Liver (tissue), 9 donors: ENCODE results near the gene FAM200C. TPM values are rescaled to one million over a fixed set of nuclear protein-coding genes. Genes with fewer than 3 reads are reported as not detected.

Experiments used
- DNase-seq: peaks from one replicate; pipeline ENCODE4 v3.0.0-alpha.2; 2017; ENCODE audit warnings: low spot score
- H3K27ac ChIP-seq, 2 donors: one replicate each; pipeline ENCODE4 v1.7.0; 2013; ENCODE audit warnings: inconsistent platforms in 2 of 2, low read length in 2 of 2, control low read depth in 1 of 2, low read depth in 1 of 2, mild to moderate bottlenecking in 1 of 2
- H3K27me3 ChIP-seq, 4 donors: one replicate each; pipeline versions ENCODE4 v1.6.1 to v1.7.0; 2013; ENCODE audit warnings: low read length in 3 of 4, inconsistent platforms in 1 of 4, mild to moderate bottlenecking in 1 of 4, moderate library complexity in 1 of 4; ENCODE audit not compliant: control insufficient read depth in 4 of 4, insufficient read depth in 4 of 4
- H3K36me3 ChIP-seq, 4 donors: one replicate each; pipeline versions ENCODE4 v1.6.1 to v1.7.0; 2013; ENCODE audit warnings: low read length in 3 of 4, mild to moderate bottlenecking in 3 of 4, low read depth in 1 of 4, moderate library complexity in 1 of 4; ENCODE audit not compliant: control insufficient read depth in 4 of 4, insufficient read depth in 3 of 4
- H3K4me1 ChIP-seq, 4 donors: one replicate each; pipeline versions ENCODE4 v1.6.1 to v1.7.0; 2013; ENCODE audit warnings: low read length in 3 of 4, mild to moderate bottlenecking in 3 of 4, moderate library complexity in 1 of 4; ENCODE audit not compliant: control insufficient read depth in 4 of 4, insufficient read depth in 4 of 4
- H3K4me3 ChIP-seq, 3 donors: one replicate each; pipeline versions ENCODE4 v1.6.1 to v1.7.0; 2013; ENCODE audit warnings: low read length in 3 of 3, control low read depth in 1 of 3, low read depth in 1 of 3, mild to moderate bottlenecking in 1 of 3
- H3K9ac ChIP-seq, 2 donors: one replicate each; pipeline ENCODE4 v1.7.0; 2013; ENCODE audit warnings: low read length in 2 of 2, mild to moderate bottlenecking in 2 of 2, moderate library complexity in 2 of 2, control low read depth in 1 of 2, low read depth in 1 of 2
- H3K9me3 ChIP-seq, 4 donors: one replicate each; pipeline versions ENCODE4 v1.6.1 to v1.7.0; 2013; ENCODE audit warnings: low read length in 3 of 4; ENCODE audit not compliant: control insufficient read depth in 4 of 4
- ATF3 ChIP-seq: IDR thresholded peaks from 2 replicates; pipeline ENCODE4 v1.6.1; 2016; ENCODE audit warnings: antibody characterized with exemption
- CTCF ChIP-seq: fragments of 150-350 bp; IDR thresholded peaks from 2 replicates; pipeline ENCODE4 v1.5.1; 2017; ENCODE audit warnings: improper control_type of control experiment, low read depth, low read length; ENCODE audit not compliant: missing input control
- EGR1 ChIP-seq, 2 donors: IDR thresholded peaks; 2 replicates each; pipeline ENCODE4 v1.6.1; 2016 to 2018; ENCODE audit warnings: antibody characterized with exemption in 2 of 2, low read depth in 2 of 2
- FOXA1 ChIP-seq: IDR thresholded peaks from 2 replicates; pipeline ENCODE4 v1.6.1; 2016; ENCODE audit warnings: antibody characterized with exemption
- FOXA2 ChIP-seq: IDR thresholded peaks from 2 replicates; pipeline ENCODE4 v1.6.1; 2016; ENCODE audit warnings: antibody characterized with exemption
- GABPA ChIP-seq, 2 donors: IDR thresholded peaks in 1 of 2; conservative IDR thresholded peaks in 1 of 2; 2 replicates each; pipeline ENCODE4 v1.6.1; 2016; ENCODE audit warnings: antibody characterized with exemption in 2 of 2, mild to moderate bottlenecking in 1 of 2, moderate library complexity in 1 of 2
- JUND ChIP-seq, 2 donors: IDR thresholded peaks; 2 replicates each; pipeline ENCODE4 v1.6.1; 2016; ENCODE audit warnings: antibody characterized with exemption in 2 of 2
- MAX ChIP-seq: IDR thresholded peaks from 2 replicates; pipeline ENCODE4 v1.6.1; 2016; ENCODE audit warnings: antibody characterized with exemption
- RAD21 ChIP-seq, 2 donors: IDR thresholded peaks; 2 replicates each; pipeline ENCODE4 v1.6.1; 2016; ENCODE audit warnings: antibody characterized with exemption in 2 of 2, mild to moderate bottlenecking in 2 of 2
- REST ChIP-seq: IDR thresholded peaks from 2 replicates; pipeline ENCODE4 v1.6.1; 2016; ENCODE audit warnings: antibody characterized with exemption, mild to moderate bottlenecking
- SP1 ChIP-seq: IDR thresholded peaks from 2 replicates; pipeline ENCODE4 v1.6.1; 2018; ENCODE audit warnings: antibody characterized with exemption, mild to moderate bottlenecking
- TAF1 ChIP-seq: conservative IDR thresholded peaks from 2 replicates; pipeline ENCODE4 v1.6.1; 2016; ENCODE audit warnings: antibody characterized with exemption, mild to moderate bottlenecking
- YY1 ChIP-seq: IDR thresholded peaks from 2 replicates; pipeline ENCODE4 v1.6.1; 2016; ENCODE audit warnings: antibody characterized with exemption, mild to moderate bottlenecking
- ZBTB33 ChIP-seq: IDR thresholded peaks from 2 replicates; pipeline ENCODE4 v1.6.1; 2016; ENCODE audit warnings: antibody characterized with exemption
- WGBS: extraction: QIAGEN DNeasy Blood & Tissue Kit; methylation state at CpG from one replicate; pipeline ENCODE4 v1.1.7; 2013; 5-methylcytosine and 5-hydroxymethylcytosine counted together
- polyA plus RNA-seq, 2 donors: library from polyadenylated mRNA; stranded (reverse) in 1 of 2; unstranded in 1 of 2; fragments of 200-250 nt in 1 of 2; fragments of >200 nt in 1 of 2; fragmentation: Nextera tagmentation in 1 of 2; extraction: Ambion mirVana in 1 of 2; gene quantifications; one replicate each; pipeline versions ENCODE4 v1.2.1 to v1.2.3, GENCODE V29; 2013 to 2015
- total RNA-seq, 2 donors: library from RNA; depleted of rRNA; stranded (reverse); fragments of >200 nt; gene quantifications; one replicate each; pipeline ENCODE4 v1.2.3, GENCODE V29; 2014
- donor health status: healthy.
- donor health status: healthy.
- donor health status: healthy.
- donor health status: healthy.
- donor health status: healthy.

Gene FAM200C
- total and polyA plus RNA-seq, 4 donors: 0.57 to 2.9 (median 1.3) TPM

GRCh38 chr5:160445751-160446150 lies 45.9 kb upstream of the FAM200C start:
- Histone ChIP-seq H3K36me3 (no peaks in the 10 kb centered on the region), H3K9ac (no peak overlapping the region), H3K4me1 (no peaks in the 10 kb centered on the region), H3K27me3 (no peaks in the 10 kb centered on the region), H3K9me3 (no peaks in the 10 kb centered on the region), H3K4me3 (no peak overlapping the region), H3K27ac (no peak overlapping the region)
- no peak for TF ChIP-seq JUND (IDR thresholded peaks at IDR 0.05)
- TF ChIP-seq REST: no peak
- no peak for TF ChIP-seq FOXA1
- no peak for DNase-seq

GRCh38 chr5:160445132-160445531 lies 45.3 kb upstream of the FAM200C start:
- 59% methylated on average over 1 of the region's 1 CpG for WGBS
- no peak overlapping the region for H3K27ac ChIP-seq
- no peak overlapping the region for H3K9ac ChIP-seq
- H3K36me3 ChIP-seq: no peaks in the 10 kb centered on the region
- TF ChIP-seq JUND (IDR thresholded peaks at IDR 0.05): no peak
- no peak for TF ChIP-seq YY1
- no peak for TF ChIP-seq FOXA2
- no peak for TF ChIP-seq TAF1
- no peak for DNase-seq
- no peaks in the 10 kb centered on the region for H3K27me3 ChIP-seq
- H3K4me3 ChIP-seq: no peak overlapping the region
- H3K4me1 ChIP-seq: no peaks in the 10 kb centered on the region
- H3K9me3 ChIP-seq: no peaks in the 10 kb centered on the region

GRCh38 chr5:160444407-160444806 lies 44.6 kb upstream of the FAM200C start:
- WGBS: 62% methylated on average over 1 of the region's 1 CpG
- no peak overlapping the region for H3K4me3 ChIP-seq
- peaks cover 0 to under 1% (median 0%) of the 10 kb centered on the region in 4 donors for H3K4me1 ChIP-seq
- DNase-seq: no peak
- H3K27me3 ChIP-seq: no peaks in the 10 kb centered on the region
- no peaks in the 10 kb centered on the region for H3K36me3 ChIP-seq
- TF ChIP-seq JUND (IDR thresholded peaks at IDR 0.05): no peak
- no peak for TF ChIP-seq ZBTB33
- no peak for TF ChIP-seq YY1
- no peak for TF ChIP-seq SP1
- TF ChIP-seq FOXA1: no peak
- no peak for TF ChIP-seq RAD21 (IDR thresholded peaks at IDR 0.05)
- TF ChIP-seq CTCF: no peak
- TF ChIP-seq TAF1: no peak
- TF ChIP-seq EGR1 (IDR thresholded peaks at IDR 0.05; ENCODE audit: low read depth in 2 of 2): no peak
- no peak for TF ChIP-seq FOXA2
- TF ChIP-seq ATF3: no peak
- TF ChIP-seq MAX: no peak
- TF ChIP-seq GABPA (IDR thresholded peaks at IDR 0.05 in 1 of 2, conservative IDR thresholded peaks at IDR 0.05 in 1 of 2): no peak
- H3K27ac ChIP-seq: no peak overlapping the region
- H3K9ac ChIP-seq: no peak overlapping the region
- H3K9me3 ChIP-seq: no peaks in the 10 kb centered on the region
